ENCODE data around the gene RFX2.

DNA sequence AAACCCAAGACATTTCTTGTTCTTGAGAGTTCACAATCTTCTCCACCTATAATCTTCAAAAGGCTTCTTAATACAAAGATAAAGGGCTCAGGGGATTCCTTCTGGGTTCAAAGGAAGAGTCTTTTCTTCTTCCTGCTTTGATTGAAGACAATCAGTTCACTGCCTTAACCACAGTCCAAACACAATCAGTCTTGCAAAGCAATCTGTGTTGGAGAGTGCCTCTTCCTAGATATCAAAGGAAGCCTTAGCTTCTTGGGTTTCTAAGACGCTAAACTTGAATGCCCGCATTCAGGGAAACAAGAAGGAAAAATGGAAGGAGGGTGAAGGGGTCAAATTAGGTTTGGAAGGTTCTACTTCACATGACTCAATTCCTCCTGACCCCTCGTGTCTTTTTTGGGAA, 159.6 kb downstream of the RFX2 start:
- TF ChIP-seq CTCF (IDR thresholded peaks at IDR 0.05) (no peak), POLR2A (IDR thresholded peaks at IDR 0.05) (no peak)

Data from right lobe of liver (tissue), 4 donors.